DMS 273 (cell line): ENCODE data around the gene SNX9.
"Not testable (repeated sequence)": the region's sequence is repeated elsewhere in the genome, so short reads cannot be mapped to it uniquely, and the experiment has no call there.

ENCODE experiments used
- DNase-seq: peaks from one replicate; lab custom pipeline; 2025; ENCODE audit not compliant: unreplicated experiment; lab: John Stamatoyannopoulos, UW

SNX9 gene

GRCh38 chr6:157830354-157831017 lies 7.4 kb downstream of the SNX9 start:
- DNase-seq: peak; percentile 93

GRCh38 chr6:157831018-157831369 lies 7.9 kb downstream of the SNX9 start:
- peak; percentile 59 for DNase-seq

GRCh38 chr6:157831424-157832249 lies 8.6 kb downstream of the SNX9 start:
- peak; percentile 82 for DNase-seq

- DNase-seq: peak; percentile 55
These were observed 9.4 kb downstream of the SNX9 start for GRCh38 chr6:157832250-157832967.

- no peak for DNase-seq
These were observed 11.5 kb downstream of the SNX9 start for GRCh38 chr6:157834549-157834948.

- no peak for DNase-seq
These were observed 15.8 kb downstream of the SNX9 start for GRCh38 chr6:157838718-157839430.

GRCh38 chr6:157839606-157840005 lies 16.6 kb downstream of the SNX9 start:
- DNase-seq: no peak

GRCh38 chr6:157840261-157840660 lies 17.2 kb downstream of the SNX9 start:
- no peak for DNase-seq

GRCh38 chr6:157840776-157841175 lies 17.7 kb downstream of the SNX9 start:
- no peak for DNase-seq

- no peak for DNase-seq
These were observed 18.3 kb downstream of the SNX9 start for GRCh38 chr6:157841211-157841840.

GRCh38 chr6:157842212-157842611 lies 19.2 kb downstream of the SNX9 start:
- DNase-seq: no peak

GRCh38 chr6:157844196-157844595 lies 21.1 kb downstream of the SNX9 start:
- not testable (repeated sequence) for DNase-seq

- no peak for DNase-seq
These were observed 22.6 kb downstream of the SNX9 start for GRCh38 chr6:157845493-157846259.

- DNase-seq: no peak
These were observed 24.8 kb downstream of the SNX9 start for GRCh38 chr6:157847846-157848245.

- DNase-seq: no peak
These were observed 25.6 kb downstream of the SNX9 start for GRCh38 chr6:157848693-157849092.

GRCh38 chr6:157849288-157850017 lies 26.4 kb downstream of the SNX9 start:
- DNase-seq: no peak

- no peak for DNase-seq
These were observed 27.0 kb downstream of the SNX9 start for GRCh38 chr6:157850030-157850429.

- no peak for DNase-seq
These were observed 30.2 kb downstream of the SNX9 start for GRCh38 chr6:157853018-157853805.
